SHP77 (cell line): ENCODE results near the gene HES7.
A peak's percentile ranks its signal among the peaks of the same experiment; 100 is the strongest.

Experiments used
- DNase-seq, 2 experiments: peaks; one replicate each; lab custom pipeline; 2025; lab: John Stamatoyannopoulos, UW

The HES7 gene

DNA sequence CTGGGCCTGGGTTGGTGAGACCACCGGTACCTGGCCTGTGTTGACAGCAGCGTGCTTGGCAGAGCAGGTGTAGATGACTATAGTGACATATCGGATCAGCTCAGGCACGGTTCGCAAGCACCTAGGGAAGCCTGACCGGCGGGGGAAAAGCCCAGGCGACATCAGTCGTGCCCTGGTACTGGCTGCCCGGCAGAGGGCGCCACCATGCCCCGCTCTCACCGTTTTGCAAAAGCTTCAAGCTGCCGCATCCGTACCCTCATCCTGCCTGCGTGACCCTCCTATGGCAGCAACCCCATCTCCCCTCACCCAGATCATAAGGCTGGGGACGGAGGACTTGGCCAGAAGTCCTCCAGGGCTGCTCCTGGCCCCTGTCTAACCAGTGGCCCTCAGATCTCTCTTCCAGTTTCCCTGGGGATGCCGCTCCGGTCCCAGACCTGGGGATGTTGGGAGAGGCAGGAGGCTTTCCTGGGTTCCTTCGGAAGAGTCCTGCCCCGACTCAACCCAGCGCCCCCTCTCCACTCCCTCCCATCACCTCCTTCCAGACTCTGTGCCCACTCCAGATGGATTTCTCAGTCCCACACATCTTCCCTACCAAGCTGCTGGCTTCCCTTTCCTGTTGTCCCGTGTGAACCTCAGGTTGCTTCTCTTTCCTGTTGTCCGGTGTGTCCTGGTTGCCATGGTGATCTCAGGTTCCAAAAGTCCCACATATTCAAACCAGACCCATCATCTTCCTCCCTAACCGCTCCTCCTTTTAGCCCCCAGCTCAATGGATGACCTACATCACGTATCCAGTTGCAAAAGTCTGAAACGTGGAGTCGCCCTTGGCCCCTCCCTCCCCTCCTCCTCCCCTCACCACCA lies 50.0 kb downstream of the HES7 start:
- peak; percentile 70 to 79 for DNase-seq

DNA sequence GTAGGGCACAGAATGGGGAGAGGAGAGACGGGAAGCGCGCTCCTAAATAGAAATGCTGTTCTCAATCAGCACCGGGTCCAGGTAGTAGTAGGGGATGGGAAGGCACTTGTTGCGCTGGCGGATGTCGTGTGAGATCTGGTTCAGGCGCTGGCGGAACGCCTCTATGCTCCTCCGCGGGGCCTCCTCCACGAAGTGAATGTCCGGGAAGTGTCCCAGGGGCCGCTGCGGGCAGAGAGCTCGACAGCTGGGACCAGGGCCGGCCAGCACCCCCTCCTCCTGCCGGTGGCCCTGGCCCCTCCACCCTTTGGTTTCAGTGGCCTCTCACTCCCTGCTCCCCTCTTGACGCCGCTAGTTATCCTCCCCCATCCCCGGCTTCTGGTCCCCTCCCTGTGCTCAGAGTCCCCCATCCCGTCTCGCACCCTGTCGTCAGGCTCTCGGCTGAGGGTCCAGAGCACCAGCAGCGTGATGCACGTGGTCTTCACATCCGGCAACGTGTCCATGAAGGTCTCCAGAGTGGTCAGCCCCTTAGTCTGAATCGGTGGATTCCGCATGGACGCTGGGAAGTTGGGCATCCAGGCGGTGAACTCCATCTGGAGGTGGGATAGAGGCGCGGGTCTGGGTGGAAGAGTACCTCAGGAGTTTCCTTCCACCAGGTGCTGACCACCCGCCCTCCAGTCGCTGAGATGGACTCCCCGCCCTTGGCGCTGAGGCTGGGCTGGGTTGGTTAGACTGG lies 51.0 kb downstream of the HES7 start:
- no peak for DNase-seq

DNA sequence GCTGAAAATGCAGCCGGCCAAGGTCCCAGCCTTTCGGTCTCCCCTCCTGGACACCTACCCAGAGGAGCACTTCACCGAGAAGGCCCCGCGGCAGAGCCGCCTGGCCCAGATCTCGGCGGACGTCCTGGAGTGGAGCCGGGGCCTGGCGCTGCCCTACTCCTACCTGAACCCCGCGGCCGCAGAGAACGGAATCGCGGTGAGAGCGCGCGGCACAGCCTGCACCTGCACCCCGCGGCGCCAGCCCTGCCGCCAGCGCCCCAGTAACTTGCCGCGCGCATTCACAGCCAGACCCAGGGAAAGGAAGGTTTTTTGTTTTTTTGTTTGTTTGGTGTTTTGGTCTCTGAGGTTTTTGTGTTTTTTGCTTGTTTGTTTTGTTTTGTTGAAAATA lies 51.6 kb downstream of the HES7 start:
- DNase-seq, result no peak

DNA sequence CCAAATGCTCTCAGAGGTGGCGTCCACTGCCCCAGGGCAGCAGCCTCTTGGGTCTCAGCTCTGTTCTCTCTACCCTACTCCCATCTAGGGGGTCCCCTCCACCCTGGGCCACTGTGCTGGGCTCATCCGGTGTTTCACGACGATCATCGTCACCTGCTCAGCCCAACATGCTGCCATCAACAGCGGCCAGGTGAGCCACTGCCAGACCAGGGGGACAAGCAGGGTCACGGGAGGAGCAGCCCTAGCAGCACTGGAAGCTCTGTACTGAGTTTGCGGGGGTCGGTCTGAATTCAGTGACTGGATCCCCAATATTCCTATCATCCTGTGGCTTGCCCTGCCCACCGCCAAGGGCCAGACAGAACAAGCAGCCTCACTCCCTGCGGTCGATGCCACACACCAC lies 52.4 kb downstream of the HES7 start:
- no peak for DNase-seq
